Inflammatory macrophage treated with lipopolysaccharide for 1 hour (primary cell): ENCODE measurements around the gene NUP210L.

Experiments
- DNase-seq, 2 donors: peaks; one replicate each; pipeline ENCODE4 v3.0.0-alpha.2; 2020 to 2022

NUP210L gene

GRCh38 chr1:154154534-154155191 lies at the start of gene NUP210L:
Gene NUP210L (minus strand): TSS chr1:154155073.
- DNase-seq: no peak

- DNase-seq: no peak
Observed at GRCh38 chr1:154199563-154199879, 44.6 kb upstream of the NUP210L start.

- DNase-seq: peak; percentile 57 to 83
Observed at GRCh38 chr1:154198756-154199562, 44.1 kb upstream of the NUP210L start.

- DNase-seq: no peak
Observed at GRCh38 chr1:154193821-154194220, 38.9 kb upstream of the NUP210L start.

GRCh38 chr1:154192476-154192875 lies 37.6 kb upstream of the NUP210L start:
- DNase-seq: no peak

GRCh38 chr1:154191990-154192461 lies 37.2 kb upstream of the NUP210L start, which contains the start of gene TPM3:
Gene TPM3 (minus strand): TSS chr1:154192100. CDS start chr1:154192018, 82 bp downstream.
- DNase-seq: peak in 1 of 2 donors; percentile 28

GRCh38 chr1:154190550-154190949 lies 35.7 kb upstream of the NUP210L start:
- no peak for DNase-seq

GRCh38 chr1:154186852-154187501 lies 32.1 kb upstream of the NUP210L start:
- DNase-seq: no peak

GRCh38 chr1:154186177-154186576 lies 31.3 kb upstream of the NUP210L start:
- peak; percentile 52 to 85 for DNase-seq

GRCh38 chr1:154183046-154183915 lies 28.4 kb upstream of the NUP210L start:
- DNase-seq: peak; percentile 96

GRCh38 chr1:154182344-154183045 lies 27.6 kb upstream of the NUP210L start:
- DNase-seq: peak; percentile 90 to 96

- no peak for DNase-seq
Observed at GRCh38 chr1:154181944-154182343, 27.1 kb upstream of the NUP210L start.

- peak; percentile 77 to 86 for DNase-seq
Observed at GRCh38 chr1:154179946-154180687, 25.2 kb upstream of the NUP210L start.

GRCh38 chr1:154178911-154179811 lies 24.3 kb upstream of the NUP210L start:
- no peak for DNase-seq

GRCh38 chr1:154178013-154178412 lies 23.1 kb upstream of the NUP210L start:
- no peak for DNase-seq

- peak in 1 of 2 donors; percentile 39 for DNase-seq
Observed at GRCh38 chr1:154176337-154176736, 21.5 kb upstream of the NUP210L start.

GRCh38 chr1:154174654-154175053 lies 19.8 kb upstream of the NUP210L start:
- no peak for DNase-seq

GRCh38 chr1:154171880-154172279 lies 17.0 kb upstream of the NUP210L start:
- DNase-seq: no peak

GRCh38 chr1:154171223-154171583 lies 16.3 kb upstream of the NUP210L start:
- no peak for DNase-seq

GRCh38 chr1:154170547-154171222 lies 15.8 kb upstream of the NUP210L start:
- peak; percentile 62 to 71 for DNase-seq
